Pancreas (tissue), 10 donors: Measurements from ENCODE around the gene PPP1R15B. TPM values are rescaled to one million over a fixed set of nuclear protein-coding genes. Genes with fewer than 3 reads are reported as not detected.

Experiments used
- ATAC-seq, 4 donors: fragments of 200-7000 bp; cut with Tn5 transposase; one replicate each; pipeline versions ENCODE4 v1.8.0 to v1.9.1; 2020; ENCODE audit warnings: mild to moderate bottlenecking in 4 of 4, moderate library complexity in 4 of 4
- DNase-seq, 6 donors: peaks; one replicate each; pipeline ENCODE4 v3.0.0-alpha.2; 2020
- FAIRE-seq: peaks from 2 replicates; lab custom pipeline; 2012; peaks lifted over from hg19 to GRCh38; lab: Jason Lieb, UNC
- H3K27ac ChIP-seq, 4 donors: fragments of 200-600 bp; sonication (generic); 1 replicate in 3 of 4; 2 replicates in 1 of 4; pipeline versions ENCODE4 v1.5.0 to v1.8.0; 2020
- H3K27me3 ChIP-seq, 4 donors: fragments of 200-600 bp; one replicate each; pipeline ENCODE4 v1.8.0; 2021
- H3K36me3 ChIP-seq, 3 donors: fragments of 200-600 bp; sonication (generic) in 1 of 3; one replicate each; pipeline versions ENCODE4 v1.5.0 to v1.8.0; 2020 to 2021
- H3K4me1 ChIP-seq, 3 donors: fragments of 200-600 bp; one replicate each; pipeline ENCODE4 v1.8.0; 2021
- H3K4me3 ChIP-seq, 4 donors: fragments of 200-600 bp; sonication (generic) in 2 of 4; one replicate each; pipeline versions ENCODE4 v1.5.0 to v1.8.0; 2020 to 2021
- H3K9me3 ChIP-seq, 4 donors: fragments of 200-600 bp; one replicate each; pipeline ENCODE4 v1.8.0; 2021
- WGBS, 2 donors: extraction: QIAGEN DNeasy Blood & Tissue Kit; methylation state at CpG; one replicate each; pipeline ENCODE4 v1.1.7; 2013; 5-methylcytosine and 5-hydroxymethylcytosine counted together
- intact Hi-C, 3 donors: fragments of 100-400 bp; cut with DNase I; formaldehyde crosslinking; loops; one replicate each; pipeline versions ENCODE4 v1.11.1 to v1.14.2; 2022
- polyA plus RNA-seq, 2 donors: library from polyadenylated mRNA; stranded (reverse); fragments of 200-250 nt; gene quantifications; one replicate each; pipeline ENCODE4 v1.2.3, GENCODE V29; 2013
- total RNA-seq, 6 donors: library from RNA; stranded (reverse); fragmentation: NEBNext Ultra II Directional in 4 of 6; extraction: Animal tissue kit (Norgen Biotek cat#: 25700) in 4 of 6; gene quantifications; one replicate each; pipeline versions ENCODE4 v1.2.1 to v1.2.4, GENCODE V29; 2021 to 2023
- TF ChIP-seq, protein P1 (sequence below), 4 donors: fragments of 200-600 bp; sonication (generic) in 3 of 4; IDR thresholded peaks; one replicate each; pipeline versions ENCODE4 v1.5.0 to v1.8.0; 2021; ENCODE audit warnings: antibody characterized with exemption in 4 of 4
- donor health status: healthy with polysubstance abuse.
- donor health status: DM: no; HTN: no; CAD: no; lungs with moderate emphysema.
- donor health status: DM: no; HTN: no; CAD: no.
- donor health status: control.
- donor health status: control.
- donor health status: Bipolar disorder and iron deficiency.
- donor health status: DM: yes; HTN: yes; CAD: no.
- donor health status: DM: no; HTN: no; CAD: no.
- donor health status: DM: no; HTN: no; CAD: no.
- donor health status: DM: yes; HTN: yes; CAD: no.

PPP1R15B gene
- total and polyA plus RNA-seq, 8 donors = 7.8 to 47.9 (median 21.5) TPM

DNA sequence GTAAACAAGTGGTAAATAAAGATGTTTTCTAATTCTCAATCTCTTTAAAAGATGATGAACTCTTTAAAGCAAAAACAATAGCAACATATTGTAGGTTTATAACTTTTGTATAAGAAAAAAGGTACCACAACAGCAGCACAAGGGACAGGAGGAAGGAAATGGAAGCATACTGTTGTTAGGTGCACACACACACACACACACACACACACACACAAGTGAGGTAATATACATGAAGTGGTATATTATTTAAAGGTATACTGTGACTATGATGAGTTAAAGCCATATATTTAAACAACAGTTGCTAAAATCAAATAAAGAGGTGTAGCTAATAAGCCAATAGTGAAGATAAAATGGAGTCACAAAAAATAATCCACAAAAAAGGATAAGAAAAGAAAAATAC lies 20.0 kb downstream of the PPP1R15B start:
- TF ChIP-seq, protein P1, sequence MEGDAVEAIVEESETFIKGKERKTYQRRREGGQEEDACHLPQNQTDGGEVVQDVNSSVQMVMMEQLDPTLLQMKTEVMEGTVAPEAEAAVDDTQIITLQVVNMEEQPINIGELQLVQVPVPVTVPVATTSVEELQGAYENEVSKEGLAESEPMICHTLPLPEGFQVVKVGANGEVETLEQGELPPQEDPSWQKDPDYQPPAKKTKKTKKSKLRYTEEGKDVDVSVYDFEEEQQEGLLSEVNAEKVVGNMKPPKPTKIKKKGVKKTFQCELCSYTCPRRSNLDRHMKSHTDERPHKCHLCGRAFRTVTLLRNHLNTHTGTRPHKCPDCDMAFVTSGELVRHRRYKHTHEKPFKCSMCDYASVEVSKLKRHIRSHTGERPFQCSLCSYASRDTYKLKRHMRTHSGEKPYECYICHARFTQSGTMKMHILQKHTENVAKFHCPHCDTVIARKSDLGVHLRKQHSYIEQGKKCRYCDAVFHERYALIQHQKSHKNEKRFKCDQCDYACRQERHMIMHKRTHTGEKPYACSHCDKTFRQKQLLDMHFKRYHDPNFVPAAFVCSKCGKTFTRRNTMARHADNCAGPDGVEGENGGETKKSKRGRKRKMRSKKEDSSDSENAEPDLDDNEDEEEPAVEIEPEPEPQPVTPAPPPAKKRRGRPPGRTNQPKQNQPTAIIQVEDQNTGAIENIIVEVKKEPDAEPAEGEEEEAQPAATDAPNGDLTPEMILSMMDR (IDR thresholded peaks at IDR 0.05) = no peak
- FAIRE-seq (no peak), ATAC-seq (no peak), DNase-seq (no peak)
- H3K9me3 ChIP-seq = no peaks in the 10 kb centered on the region
- no peak overlapping the region for H3K4me3 ChIP-seq
- no peak overlapping the region for H3K27ac ChIP-seq
- intact Hi-C loops = no loop called here
- H3K36me3 ChIP-seq = no peaks in the 10 kb centered on the region
- H3K4me1 ChIP-seq = peaks cover 0 to 11% (median 8%) of the 10 kb centered on the region in 3 donors
- H3K27me3 ChIP-seq = no peaks in the 10 kb centered on the region

DNA sequence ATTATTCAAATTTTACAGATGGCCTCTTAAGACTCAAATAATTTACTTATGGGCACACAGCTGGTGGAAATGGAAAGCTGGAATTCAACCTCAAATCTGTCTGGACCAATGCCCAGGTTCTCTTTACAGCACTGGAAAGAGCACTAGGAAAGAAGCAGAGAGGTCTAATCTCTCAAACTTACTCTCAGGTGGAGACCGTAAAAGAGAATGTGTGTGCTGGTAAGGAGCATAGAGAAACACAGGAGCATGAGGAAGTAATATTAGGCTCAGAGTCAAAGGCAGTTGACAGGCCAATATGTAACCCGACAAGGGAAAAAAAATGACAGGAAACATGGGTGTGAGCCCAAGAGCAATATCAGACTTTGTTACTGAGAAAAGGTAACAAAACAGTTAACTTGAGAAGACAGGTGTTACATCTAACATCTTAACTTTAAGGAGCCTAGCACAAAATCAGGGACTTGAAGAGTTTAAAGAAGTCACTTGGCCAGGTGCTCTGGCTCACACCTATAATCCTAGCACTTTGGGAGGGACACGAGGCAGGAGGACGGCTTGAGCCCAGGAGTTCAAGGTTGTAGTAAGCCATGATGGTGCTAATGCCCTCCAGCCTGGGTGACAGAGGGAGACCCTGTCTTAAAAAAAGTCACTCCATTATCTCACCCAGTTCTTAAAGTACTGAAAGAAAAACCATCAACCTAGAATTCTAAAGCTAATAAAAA lies 20.7 kb downstream of the PPP1R15B start:
- 8 to 14% methylated on average over 4 of the region's 4 CpGs for WGBS, 2 donors
- Histone ChIP-seq H3K4me3 (no peak overlapping the region), H3K4me1 (peaks cover 0 to 11% (median 8%) of the 10 kb centered on the region in 3 donors), H3K27ac (peak overlapping the region in 2 of 4 donors; percentile 20 to 51), H3K36me3 (no peaks in the 10 kb centered on the region), H3K9me3 (no peaks in the 10 kb centered on the region), H3K27me3 (no peaks in the 10 kb centered on the region)
- intact Hi-C loops = no loop called here
- FAIRE-seq = no peak
- peak; percentile 40 to 85 (median 74) for ATAC-seq
- no peak for DNase-seq
- TF ChIP-seq, protein P1 (IDR thresholded peaks at IDR 0.05) = no peak

DNA sequence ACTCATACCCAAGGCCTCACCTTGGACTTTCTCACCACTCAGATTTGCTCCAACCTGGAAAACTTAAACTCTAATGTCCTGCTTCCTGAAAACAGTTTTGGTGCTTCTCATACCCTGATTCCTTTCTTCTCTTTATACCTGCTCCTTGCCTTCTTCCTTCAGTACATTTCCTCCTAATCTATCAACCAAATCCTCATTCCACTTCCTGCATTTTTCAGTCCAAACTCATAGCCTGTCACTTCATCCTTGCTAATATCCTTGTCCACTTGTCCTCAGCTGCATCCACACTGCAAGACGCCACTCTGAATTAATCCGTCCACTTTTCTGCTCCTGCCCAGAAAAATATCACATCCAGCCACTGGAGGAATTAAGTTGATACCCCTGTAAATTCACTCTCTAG lies 25.9 kb downstream of the PPP1R15B start:
- no peak for DNase-seq
- Histone ChIP-seq H3K9me3 (no peaks in the 10 kb centered on the region), H3K4me1 (peaks cover 7 to 10% (median 8%) of the 10 kb centered on the region in 3 donors), H3K27me3 (no peaks in the 10 kb centered on the region), H3K27ac (no peak overlapping the region), H3K4me3 (no peak overlapping the region), H3K36me3 (no peaks in the 10 kb centered on the region)
- FAIRE-seq = no peak
- 94 to 95% methylated on average over 2 of the region's 2 CpGs for WGBS, 2 donors
- ATAC-seq = no peak
- TF ChIP-seq, protein P1 (IDR thresholded peaks at IDR 0.05) = no peak
- intact Hi-C loops = no loop called here

DNA sequence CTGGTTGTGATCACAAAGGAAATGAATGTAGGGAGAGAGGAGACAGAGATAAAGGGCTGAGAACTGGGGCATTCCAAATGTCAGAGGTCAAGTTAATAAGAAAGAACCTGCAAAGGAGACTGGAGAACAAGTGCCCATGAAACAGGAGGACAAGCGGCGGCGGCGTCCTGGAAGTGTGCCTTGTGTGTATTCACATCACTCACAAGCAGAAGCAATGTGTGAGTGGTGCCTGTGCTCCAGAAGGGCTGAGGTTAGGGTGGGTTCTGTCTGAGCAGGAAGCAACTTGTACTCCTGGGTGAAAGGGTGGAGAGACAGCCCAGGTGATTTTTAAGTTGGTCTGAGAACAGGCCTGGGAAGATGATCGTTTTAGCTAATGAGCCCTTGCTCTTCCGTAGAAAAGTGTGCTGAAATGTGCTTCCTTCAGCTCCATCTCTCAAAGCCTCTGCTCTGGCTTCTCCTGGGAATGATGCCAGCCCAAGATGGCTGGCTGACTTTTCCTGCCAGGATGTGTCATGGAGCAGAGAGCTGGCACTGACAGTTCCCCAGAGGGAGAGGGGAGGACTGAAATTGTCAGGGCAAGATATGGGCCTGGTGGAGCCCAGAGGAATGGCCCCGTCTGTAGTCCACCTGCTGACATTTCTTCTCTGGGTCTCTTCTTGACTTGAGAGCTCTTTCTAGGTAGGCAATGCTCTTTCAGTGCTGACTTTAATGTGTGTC lies 26.8 kb downstream of the PPP1R15B start:
- peak; percentile 61 to 80 (median 70) for ATAC-seq
- no peak for FAIRE-seq
- intact Hi-C loops = no loop called here
- TF ChIP-seq, protein P1 (IDR thresholded peaks at IDR 0.05) = no peak
- 40 to 48% methylated on average over 7 of the region's 7 CpGs for WGBS, 2 donors
- DNase-seq = peak in 4 of 6 donors; percentile 49 to 74 (median 70)
- no peaks in the 10 kb centered on the region for H3K36me3 ChIP-seq
- peaks cover 5 to 13% (median 10%) of the 10 kb centered on the region in 3 donors for H3K4me1 ChIP-seq
- H3K4me3 ChIP-seq = no peak overlapping the region
- H3K9me3 ChIP-seq = no peaks in the 10 kb centered on the region
- H3K27ac ChIP-seq = peak overlapping the region in 3 of 4 donors; percentile 10 to 28 (median 11)
- H3K27me3 ChIP-seq = no peaks in the 10 kb centered on the region
